Astrocyte (in vitro differentiated cells and primary cell): ENCODE measurements around the gene INTS6L.

Source experiments
- CTCF ChIP-seq: IDR thresholded peaks from 2 replicates; pipeline ENCODE4 v1.5.1; 2011; ENCODE audit warnings: low read depth, mild to moderate bottlenecking, inconsistent platforms, low read length, moderate library complexity; ENCODE audit not compliant: insufficient read depth
- EZH2 ChIP-seq: IDR thresholded peaks from 2 replicates; pipeline ENCODE4 v1.6.1; 2012; ENCODE audit warnings: mild to moderate bottlenecking, low read length, inconsistent platforms; ENCODE audit not compliant: insufficient read depth

- no peak for TF ChIP-seq CTCF
- no peak for TF ChIP-seq EZH2
These were observed 27.3 kb downstream of the INTS6L start for GRCh38 chrX:135547767-135548166.
